ENCODE results near the gene SFT2D2.

Gene SFT2D2

GRCh38 chr1:168235937-168236336 lies 10.1 kb downstream of the SFT2D2 start:
- Histone ChIP-seq H3K4me2 (ENCODE audit: low read length) (no peak overlapping the region), H3K4me3 (ENCODE audit: low read length) (no peak overlapping the region), H4K5ac (ENCODE audit: low read length) (no peak overlapping the region), H3K27me3 (ENCODE audit: insufficient read depth, low read length, poor library complexity) (no peaks in the 10 kb centered on the region), H3K4me1 (ENCODE audit: control insufficient read depth, low read depth, low read length) (no peaks in the 10 kb centered on the region), H3K79me1 (ENCODE audit: low read length) (peaks cover 2% of the 10 kb centered on the region), H3K79me2 (ENCODE audit: control insufficient read depth, insufficient read depth, low read length) (no peaks in the 10 kb centered on the region), H3K27ac (ENCODE audit: low read depth, low read length) (no peak overlapping the region), H2BK120ac (ENCODE audit: low read depth, low read length) (no peak overlapping the region), H3K56ac (ENCODE audit: low read length) (no peak overlapping the region), H3K9ac (ENCODE audit: low read length) (no peak overlapping the region), H3K18ac (ENCODE audit: low read length) (no peak overlapping the region), H3K4ac (ENCODE audit: low read depth, low read length) (no peak overlapping the region), H2BK15ac (replicated peaks; ENCODE audit: low read depth) (no peak overlapping the region), H3K36me3 (ENCODE audit: control insufficient read depth, insufficient read depth, low read length) (no peaks in the 10 kb centered on the region), H2BK5ac (ENCODE audit: low read length) (no peak overlapping the region), H2AK5ac (ENCODE audit: low read length) (no peak overlapping the region), H3K23ac (ENCODE audit: low read length) (no peak overlapping the region), H4K8ac (ENCODE audit: low read depth, low read length) (no peak overlapping the region)
- no peak for DNase-seq
- WGBS (ENCODE audit: extremely low coverage, insufficient coverage, low lambda C conversion rate): no CpG with 5 or more reads among the region's 3 CpGs

- Histone ChIP-seq H2BK15ac (replicated peaks; ENCODE audit: low read depth) (no peak overlapping the region), H3K4me1 (ENCODE audit: control insufficient read depth, low read depth, low read length) (no peaks in the 10 kb centered on the region), H3K4me3 (ENCODE audit: low read length) (no peak overlapping the region), H3K79me2 (ENCODE audit: control insufficient read depth, insufficient read depth, low read length) (no peaks in the 10 kb centered on the region), H3K27me3 (ENCODE audit: insufficient read depth, low read length, poor library complexity) (no peaks in the 10 kb centered on the region), H4K8ac (ENCODE audit: low read depth, low read length) (no peak overlapping the region), H2BK5ac (ENCODE audit: low read length) (no peak overlapping the region), H3K27ac (ENCODE audit: low read depth, low read length) (no peak overlapping the region), H3K9ac (ENCODE audit: low read length) (no peak overlapping the region), H3K18ac (ENCODE audit: low read length) (no peak overlapping the region), H2AK5ac (ENCODE audit: low read length) (no peak overlapping the region), H4K5ac (ENCODE audit: low read length) (no peak overlapping the region), H3K23ac (ENCODE audit: low read length) (no peak overlapping the region), H3K4me2 (ENCODE audit: low read length) (no peak overlapping the region), H2BK120ac (ENCODE audit: low read depth, low read length) (no peak overlapping the region), H3K36me3 (ENCODE audit: control insufficient read depth, insufficient read depth, low read length) (no peaks in the 10 kb centered on the region), H3K79me1 (ENCODE audit: low read length) (no peaks in the 10 kb centered on the region), H3K4ac (ENCODE audit: low read depth, low read length) (no peak overlapping the region), H3K56ac (ENCODE audit: low read length) (no peak overlapping the region)
- no peak for DNase-seq
- WGBS (ENCODE audit: extremely low coverage, insufficient coverage, low lambda C conversion rate): no CpG with 5 or more reads among the region's 7 CpGs
Measured at GRCh38 chr1:168236836-168237611, 11.2 kb downstream of the SFT2D2 start.

DNA sequence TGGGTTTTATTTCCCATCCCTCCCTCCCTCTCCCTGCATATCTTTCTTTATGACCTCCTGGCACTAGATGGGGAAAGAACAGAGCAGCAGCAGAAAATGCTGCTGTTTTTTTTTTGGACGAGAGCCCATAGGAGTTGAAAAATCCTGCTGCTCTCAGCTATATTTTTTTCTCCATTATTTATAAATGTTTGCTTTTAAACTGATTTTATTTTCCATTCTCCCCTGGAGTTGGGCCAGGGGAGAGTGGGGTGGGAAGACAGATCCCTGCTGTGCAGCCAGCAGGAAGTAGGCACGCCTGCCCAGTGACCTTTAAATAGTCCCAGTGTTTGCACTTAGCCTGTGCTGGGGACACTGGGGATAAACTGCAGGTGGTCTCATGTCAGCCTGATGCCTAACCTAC lies 17.4 kb downstream of the SFT2D2 start:
- Histone ChIP-seq H3K79me1 (ENCODE audit: low read length) (no peaks in the 10 kb centered on the region), H3K79me2 (ENCODE audit: control insufficient read depth, insufficient read depth, low read length) (no peaks in the 10 kb centered on the region), H4K5ac (ENCODE audit: low read length) (no peak overlapping the region), H4K8ac (ENCODE audit: low read depth, low read length) (no peak overlapping the region), H2AK5ac (ENCODE audit: low read length) (no peak overlapping the region), H2BK5ac (ENCODE audit: low read length) (no peak overlapping the region), H3K4me3 (ENCODE audit: low read length) (no peak overlapping the region), H3K36me3 (ENCODE audit: control insufficient read depth, insufficient read depth, low read length) (peaks cover 12% of the 10 kb centered on the region), H3K27me3 (ENCODE audit: insufficient read depth, low read length, poor library complexity) (no peaks in the 10 kb centered on the region), H2BK120ac (ENCODE audit: low read depth, low read length) (no peak overlapping the region), H3K23ac (ENCODE audit: low read length) (no peak overlapping the region), H3K27ac (ENCODE audit: low read depth, low read length) (no peak overlapping the region), H3K18ac (ENCODE audit: low read length) (no peak overlapping the region), H3K4me1 (ENCODE audit: control insufficient read depth, low read depth, low read length) (no peaks in the 10 kb centered on the region), H3K56ac (ENCODE audit: low read length) (no peak overlapping the region), H3K9ac (ENCODE audit: low read length) (no peak overlapping the region), H3K4me2 (ENCODE audit: low read length) (no peak overlapping the region), H3K4ac (ENCODE audit: low read depth, low read length) (no peak overlapping the region), H2BK15ac (replicated peaks; ENCODE audit: low read depth) (no peak overlapping the region)
- DNase-seq: no peak
- no CpG with 5 or more reads among the region's 2 CpGs for WGBS (ENCODE audit: extremely low coverage, insufficient coverage, low lambda C conversion rate)

DNA sequence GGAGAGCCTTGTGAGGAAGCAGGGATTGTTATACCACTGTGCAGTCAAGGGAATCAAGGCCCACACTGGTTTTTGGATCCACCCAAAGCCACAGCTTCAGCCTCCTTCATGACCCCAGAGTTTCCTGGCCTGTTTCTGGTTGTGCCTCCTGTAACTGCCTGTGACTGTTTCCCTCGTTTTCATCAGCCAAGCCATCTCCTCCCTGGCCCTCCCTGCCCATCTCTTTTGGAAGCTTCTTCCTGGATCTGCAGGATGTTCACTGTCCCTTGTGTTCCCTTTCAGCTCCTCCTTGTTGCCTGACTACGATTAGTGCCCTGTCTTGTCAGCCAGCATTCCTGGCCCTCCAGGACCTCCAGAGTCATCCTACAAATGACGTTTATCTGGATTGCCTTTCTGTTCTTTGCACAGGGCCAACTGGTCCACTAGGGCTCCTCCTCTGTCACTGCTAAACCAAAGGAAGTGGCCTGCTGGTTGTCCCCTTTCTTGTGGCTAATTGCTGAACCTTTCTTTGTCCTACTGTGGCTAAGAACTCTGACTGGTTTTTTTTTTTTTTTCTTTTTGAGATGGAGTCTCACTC lies 17.9 kb downstream of the SFT2D2 start:
- H3K36me3 ChIP-seq (ENCODE audit: control insufficient read depth, insufficient read depth, low read length): peaks cover 12% of the 10 kb centered on the region
- no CpG with 5 or more reads among the region's 3 CpGs for WGBS (ENCODE audit: extremely low coverage, insufficient coverage, low lambda C conversion rate)
- no peak overlapping the region for H3K4me2 ChIP-seq (ENCODE audit: low read length)
- no peak overlapping the region for H3K56ac ChIP-seq (ENCODE audit: low read length)
- no peak overlapping the region for H3K4me3 ChIP-seq (ENCODE audit: low read length)
- no peak overlapping the region for H4K8ac ChIP-seq (ENCODE audit: low read depth, low read length)
- no peak overlapping the region for H3K4ac ChIP-seq (ENCODE audit: low read depth, low read length)
- H3K4me1 ChIP-seq (ENCODE audit: control insufficient read depth, low read depth, low read length): no peaks in the 10 kb centered on the region
- no peaks in the 10 kb centered on the region for H3K79me2 ChIP-seq (ENCODE audit: control insufficient read depth, insufficient read depth, low read length)
- no peaks in the 10 kb centered on the region for H3K27me3 ChIP-seq (ENCODE audit: insufficient read depth, low read length, poor library complexity)
- H2BK5ac ChIP-seq (ENCODE audit: low read length): no peak overlapping the region
- no peak overlapping the region for H2AK5ac ChIP-seq (ENCODE audit: low read length)
- peak; percentile 40 for DNase-seq
- H3K9ac ChIP-seq (ENCODE audit: low read length): no peak overlapping the region
- no peak overlapping the region for H2BK120ac ChIP-seq (ENCODE audit: low read depth, low read length)
- H4K5ac ChIP-seq (ENCODE audit: low read length): no peak overlapping the region
- H3K23ac ChIP-seq (ENCODE audit: low read length): no peak overlapping the region
- no peak overlapping the region for H3K27ac ChIP-seq (ENCODE audit: low read depth, low read length)
- no peaks in the 10 kb centered on the region for H3K79me1 ChIP-seq (ENCODE audit: low read length)
- no peak overlapping the region for H2BK15ac ChIP-seq (replicated peaks; ENCODE audit: low read depth)
- H3K18ac ChIP-seq (ENCODE audit: low read length): no peak overlapping the region

- Histone ChIP-seq H3K4ac (ENCODE audit: low read depth, low read length) (no peak overlapping the region), H3K4me1 (ENCODE audit: control insufficient read depth, low read depth, low read length) (no peaks in the 10 kb centered on the region), H2AK5ac (ENCODE audit: low read length) (no peak overlapping the region), H3K56ac (ENCODE audit: low read length) (no peak overlapping the region), H3K27me3 (ENCODE audit: insufficient read depth, low read length, poor library complexity) (no peaks in the 10 kb centered on the region), H3K9ac (ENCODE audit: low read length) (no peak overlapping the region), H3K27ac (ENCODE audit: low read depth, low read length) (no peak overlapping the region), H3K23ac (ENCODE audit: low read length) (no peak overlapping the region), H3K4me2 (ENCODE audit: low read length) (no peak overlapping the region), H3K18ac (ENCODE audit: low read length) (no peak overlapping the region), H3K36me3 (ENCODE audit: control insufficient read depth, insufficient read depth, low read length) (peaks cover 12% of the 10 kb centered on the region), H3K4me3 (ENCODE audit: low read length) (no peak overlapping the region), H2BK120ac (ENCODE audit: low read depth, low read length) (no peak overlapping the region), H2BK15ac (replicated peaks; ENCODE audit: low read depth) (no peak overlapping the region), H2BK5ac (ENCODE audit: low read length) (no peak overlapping the region), H4K8ac (ENCODE audit: low read depth, low read length) (no peak overlapping the region), H4K5ac (ENCODE audit: low read length) (no peak overlapping the region), H3K79me2 (ENCODE audit: control insufficient read depth, insufficient read depth, low read length) (no peaks in the 10 kb centered on the region), H3K79me1 (ENCODE audit: low read length) (no peaks in the 10 kb centered on the region)
- no peak for DNase-seq
- no CpG with 5 or more reads among the region's 3 CpGs for WGBS (ENCODE audit: extremely low coverage, insufficient coverage, low lambda C conversion rate)
Measured at GRCh38 chr1:168245042-168245441, 19.2 kb downstream of the SFT2D2 start.
